GM18511 (cell line): ENCODE results near the gene VPS37D.
"Not testable (repeated sequence)": the region's sequence is repeated elsewhere in the genome, so short reads cannot be mapped to it uniquely, and the experiment has no call there.

ENCODE experiments used
- ATAC-seq: cut with Tn5 transposase; IDR thresholded peaks from one replicate; pipeline ENCODE4 v1.9.1; 2021; ENCODE audit warnings: mild to moderate bottlenecking, moderate library complexity; ENCODE audit not compliant: unreplicated experiment

VPS37D gene

GRCh38 chr7:73667344-73668102 lies at the start of gene VPS37D:
VPS37D (plus strand) TSS chr7:73667831; CDS start chr7:73667959, 128 bp downstream.
- peak; percentile 93 for ATAC-seq

GRCh38 chr7:73618538-73618937 lies 49.1 kb upstream of the VPS37D start:
- ATAC-seq: no peak

- not testable (repeated sequence) for ATAC-seq
Observed at GRCh38 chr7:73619394-73619793, 48.2 kb upstream of the VPS37D start.

- no peak for ATAC-seq
Observed at GRCh38 chr7:73621168-73622063, 46.2 kb upstream of the VPS37D start.

GRCh38 chr7:73622527-73622908 lies 45.1 kb upstream of the VPS37D start:
- ATAC-seq: no peak

- no peak for ATAC-seq
Observed at GRCh38 chr7:73622909-73623797, 44.5 kb upstream of the VPS37D start.

GRCh38 chr7:73623798-73624668 lies 43.6 kb upstream of the VPS37D start, which contains the start of gene MLXIPL:
MLXIPL (minus strand) TSS chr7:73624522; CDS start chr7:73624492, 30 bp downstream.
- ATAC-seq: no peak

GRCh38 chr7:73624669-73625001 lies 43.0 kb upstream of the VPS37D start:
- ATAC-seq: no peak

- no peak for ATAC-seq
Observed at GRCh38 chr7:73625276-73625675, 42.4 kb upstream of the VPS37D start.

- ATAC-seq: no peak
Observed at GRCh38 chr7:73626814-73627213, 40.8 kb upstream of the VPS37D start.

GRCh38 chr7:73628504-73628903 lies 39.1 kb upstream of the VPS37D start:
- ATAC-seq: no peak

GRCh38 chr7:73631558-73631957 lies 36.1 kb upstream of the VPS37D start:
- ATAC-seq: no peak

- ATAC-seq: no peak
Observed at GRCh38 chr7:73633323-73633722, 34.3 kb upstream of the VPS37D start.

- ATAC-seq: no peak
Observed at GRCh38 chr7:73633844-73634243, 33.8 kb upstream of the VPS37D start.

- no peak for ATAC-seq
Observed at GRCh38 chr7:73635428-73636200, 32.0 kb upstream of the VPS37D start.

- ATAC-seq: no peak
Observed at GRCh38 chr7:73638911-73639310, 28.7 kb upstream of the VPS37D start.

- no peak for ATAC-seq
Observed at GRCh38 chr7:73642834-73643233, 24.8 kb upstream of the VPS37D start.

- ATAC-seq: no peak
Observed at GRCh38 chr7:73644688-73645286, 22.8 kb upstream of the VPS37D start.

- ATAC-seq: no peak
Observed at GRCh38 chr7:73645643-73646174, 21.9 kb upstream of the VPS37D start.
